ENCODE results near the gene PPP1R18.
"Not testable (repeated sequence)": the region's sequence is repeated elsewhere in the genome, so short reads cannot be mapped to it uniquely, and the experiment has no call there.

PPP1R18 gene, protein sequence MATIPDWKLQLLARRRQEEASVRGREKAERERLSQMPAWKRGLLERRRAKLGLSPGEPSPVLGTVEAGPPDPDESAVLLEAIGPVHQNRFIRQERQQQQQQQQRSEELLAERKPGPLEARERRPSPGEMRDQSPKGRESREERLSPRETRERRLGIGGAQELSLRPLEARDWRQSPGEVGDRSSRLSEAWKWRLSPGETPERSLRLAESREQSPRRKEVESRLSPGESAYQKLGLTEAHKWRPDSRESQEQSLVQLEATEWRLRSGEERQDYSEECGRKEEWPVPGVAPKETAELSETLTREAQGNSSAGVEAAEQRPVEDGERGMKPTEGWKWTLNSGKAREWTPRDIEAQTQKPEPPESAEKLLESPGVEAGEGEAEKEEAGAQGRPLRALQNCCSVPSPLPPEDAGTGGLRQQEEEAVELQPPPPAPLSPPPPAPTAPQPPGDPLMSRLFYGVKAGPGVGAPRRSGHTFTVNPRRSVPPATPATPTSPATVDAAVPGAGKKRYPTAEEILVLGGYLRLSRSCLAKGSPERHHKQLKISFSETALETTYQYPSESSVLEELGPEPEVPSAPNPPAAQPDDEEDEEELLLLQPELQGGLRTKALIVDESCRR

DNA sequence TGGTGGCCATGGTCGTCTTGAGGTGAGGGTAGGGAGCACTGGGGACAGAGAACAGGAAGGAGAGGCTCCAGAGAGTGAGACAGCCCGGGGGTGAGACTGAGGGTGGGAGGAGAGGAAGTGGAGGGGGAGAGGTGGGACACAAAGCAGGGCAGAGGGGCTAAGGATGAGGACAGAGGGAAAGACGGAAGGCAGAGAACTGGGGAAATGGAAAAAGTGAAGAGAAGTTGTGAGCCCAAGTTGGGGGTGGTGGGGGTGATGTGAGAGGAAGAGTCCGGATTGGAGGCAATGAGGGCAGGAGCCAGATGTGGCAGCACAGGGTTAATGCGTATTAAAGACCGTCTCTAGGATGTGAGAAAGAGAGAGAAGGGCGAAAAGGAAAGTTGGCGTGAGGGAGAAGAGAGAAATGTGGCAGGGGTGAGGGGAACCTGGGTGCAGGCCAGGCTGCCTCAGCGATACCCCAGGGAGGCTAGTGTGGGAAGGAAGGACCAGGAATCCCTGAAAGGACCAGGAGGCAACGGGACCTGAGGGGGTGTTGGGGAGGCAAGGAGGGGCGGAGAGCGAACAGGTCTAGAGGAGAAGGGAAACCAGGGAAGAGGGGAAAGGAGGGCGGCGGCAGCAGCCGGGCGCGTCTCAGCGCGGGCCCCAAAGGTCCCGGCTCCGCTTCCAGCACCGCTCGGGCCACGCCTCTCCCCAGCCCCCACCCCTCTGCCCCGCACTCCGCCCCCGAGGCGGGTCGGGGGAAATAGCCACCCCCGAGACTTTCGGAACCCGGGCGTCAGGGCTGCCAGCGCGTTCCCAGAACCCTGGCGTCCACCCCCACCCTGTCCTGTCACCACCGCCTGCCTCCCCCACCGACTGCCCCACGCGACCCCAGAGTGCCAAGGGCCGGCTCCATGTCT, at the start of gene PPP1R18:
Gene PPP1R18 (minus strand): TSS at position 637 of the 899 bp plus-strand sequence. CDS start 627 bp downstream, at position 10.
- DNase-seq (ENCODE audit: low read depth) = no peak

DNA sequence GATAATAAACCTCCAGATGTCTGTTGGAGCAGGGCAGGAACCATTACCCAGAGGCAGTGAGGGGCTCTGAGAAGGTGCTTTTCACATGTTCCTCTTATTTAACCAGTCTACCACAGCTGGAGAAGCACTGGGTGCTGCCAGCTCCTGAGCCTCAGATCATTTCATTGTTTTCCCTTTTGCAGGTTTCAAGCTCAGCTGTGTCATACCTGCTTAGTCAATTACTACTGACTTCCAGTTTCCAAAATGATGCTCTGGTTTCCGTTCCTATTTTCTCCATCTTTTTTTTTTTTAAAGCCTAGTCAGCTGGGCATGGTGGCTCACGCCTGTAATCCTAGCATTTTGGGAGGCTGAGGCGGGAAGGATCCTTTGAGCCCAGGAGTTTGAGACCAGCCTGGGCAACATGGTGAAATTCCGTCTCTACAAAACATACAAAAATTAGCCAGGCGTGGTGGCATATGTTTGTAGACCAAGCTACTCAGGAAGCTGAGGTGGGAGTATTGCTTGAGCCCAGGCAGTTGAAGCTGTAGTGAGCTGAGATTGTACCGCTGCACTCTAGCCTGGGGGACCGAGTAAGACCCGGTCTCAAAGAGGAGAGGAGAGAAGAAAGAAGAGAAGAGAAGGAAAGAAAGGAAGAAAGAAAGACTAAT, 49.3 kb upstream of the PPP1R18 start:
- DNase-seq (ENCODE audit: low read depth) = no peak

GRCh38 chr6:30732237-30732943, 45.9 kb upstream of the PPP1R18 start:
- DNase-seq (ENCODE audit: low read depth) = no peak

- DNase-seq (ENCODE audit: low read depth) = no peak
Measured at GRCh38 chr6:30730601-30731435, 44.4 kb upstream of the PPP1R18 start.

- no peak for DNase-seq (ENCODE audit: low read depth)
Measured at GRCh38 chr6:30727920-30728553, 41.6 kb upstream of the PPP1R18 start.

DNA sequence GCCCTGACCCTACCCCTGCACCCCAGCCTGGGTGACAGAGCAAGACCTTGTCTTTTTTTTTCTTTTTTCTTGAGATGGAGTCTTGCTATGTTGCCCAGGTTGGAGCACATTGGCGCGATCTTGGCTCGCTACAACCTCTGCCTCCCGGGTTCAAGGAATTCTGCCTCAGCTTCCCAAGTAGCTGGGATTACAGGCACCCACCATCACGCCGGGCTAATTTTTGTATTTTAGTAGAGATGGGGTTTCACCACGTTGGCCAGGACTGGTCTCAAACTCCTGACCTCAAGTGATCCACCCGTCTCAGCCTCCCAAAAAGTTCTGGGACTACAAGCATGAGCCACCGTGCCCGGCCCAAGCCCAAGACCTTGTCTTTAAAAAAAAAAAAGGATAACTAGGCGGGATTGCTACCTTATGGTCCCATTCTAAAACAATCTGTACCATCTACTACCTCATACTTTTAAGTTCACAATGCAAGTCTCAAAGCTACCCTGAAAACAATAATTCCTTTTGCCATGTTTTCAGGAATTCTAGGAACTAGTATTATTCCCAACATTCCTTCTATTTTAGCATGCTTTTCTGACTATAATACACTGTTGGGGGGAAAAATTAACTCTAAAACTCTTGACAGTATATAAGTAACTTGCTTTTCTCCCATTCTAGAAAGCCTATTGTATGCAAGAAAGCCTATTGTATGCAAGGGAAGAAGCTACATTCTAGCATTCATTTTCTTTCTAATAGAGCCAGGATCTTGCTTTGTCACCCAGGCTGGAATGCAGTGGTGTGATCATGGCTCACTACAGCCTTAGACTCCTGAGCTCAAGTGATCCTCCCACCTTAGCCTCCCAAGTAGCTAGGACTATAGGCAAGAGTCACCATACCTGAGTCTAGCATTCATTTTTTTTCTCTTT, 40.3 kb upstream of the PPP1R18 start:
- DNase-seq (ENCODE audit: low read depth) = no peak

DNA sequence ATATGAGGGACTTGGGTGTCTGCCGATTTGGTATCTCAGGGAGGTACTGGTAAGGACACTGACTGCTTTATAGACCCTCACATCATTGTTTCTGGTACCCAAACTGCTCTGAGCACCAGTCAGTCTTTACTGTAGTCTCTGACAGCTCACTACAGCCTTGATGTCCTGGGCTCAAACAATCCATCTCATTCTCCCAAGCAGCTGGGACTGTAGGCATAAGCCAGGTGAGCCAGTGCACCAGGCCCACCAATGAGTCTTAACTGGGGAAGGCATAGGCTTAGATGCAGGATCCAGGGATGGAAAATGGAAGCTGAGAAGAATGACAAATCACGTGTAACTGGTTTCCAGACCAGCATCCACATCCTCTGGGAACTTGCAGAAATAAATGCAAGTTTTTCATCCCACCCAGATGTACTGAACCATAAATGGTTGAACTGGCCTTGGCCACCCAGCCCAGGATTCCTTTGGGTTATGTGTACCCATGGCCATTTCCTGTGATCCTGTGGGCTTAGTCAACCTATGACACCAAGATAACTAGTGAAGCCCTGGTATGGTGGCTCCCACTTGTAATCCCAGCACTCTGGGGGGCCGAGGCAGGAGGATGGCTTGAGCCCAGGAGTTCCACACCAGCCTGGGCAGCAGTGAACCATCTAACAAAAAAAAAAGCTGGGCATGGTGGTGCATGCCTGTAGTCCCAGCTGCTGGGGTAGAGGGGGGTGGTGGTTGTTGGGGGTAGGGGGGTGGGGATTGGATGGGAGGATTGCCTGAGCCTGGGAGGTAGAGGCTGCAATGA, 39.5 kb upstream of the PPP1R18 start:
- no peak for DNase-seq (ENCODE audit: low read depth)

DNA sequence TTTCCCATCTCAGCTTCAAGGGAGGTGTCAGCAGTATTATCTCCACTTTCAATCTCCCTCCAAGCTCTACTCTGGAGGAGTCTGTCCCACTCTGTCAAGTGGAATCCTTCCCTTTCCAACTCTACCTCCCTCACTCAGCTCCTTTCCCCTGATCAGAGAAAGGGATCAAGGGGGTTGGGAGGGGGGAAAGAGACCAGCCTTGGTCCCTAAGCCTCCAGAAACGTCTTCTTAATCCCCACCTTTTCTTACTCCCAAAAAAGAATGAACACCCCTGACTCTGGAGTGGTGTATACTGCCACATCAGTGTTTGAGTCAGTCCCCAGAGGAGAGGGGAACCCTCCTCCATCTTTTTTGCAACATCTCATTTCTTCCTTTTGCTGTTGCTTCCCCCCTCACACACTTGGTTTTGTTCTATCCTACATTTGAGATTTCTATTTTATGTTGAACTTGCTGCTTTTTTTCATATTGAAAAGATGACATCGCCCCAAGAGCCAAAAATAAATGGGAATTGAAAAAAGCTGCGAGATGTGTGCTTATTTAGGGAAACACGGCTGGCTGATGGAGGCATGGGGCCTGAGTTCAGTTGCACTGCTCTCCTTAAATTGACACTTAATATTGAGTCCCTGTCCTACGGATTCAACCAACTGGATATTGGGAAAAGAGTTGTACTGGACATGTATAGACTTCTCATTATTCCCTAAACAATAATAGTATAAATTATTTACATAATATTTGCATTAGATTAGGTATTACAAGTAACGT, 38.6 kb upstream of the PPP1R18 start:
- no peak for DNase-seq (ENCODE audit: low read depth)

DNA sequence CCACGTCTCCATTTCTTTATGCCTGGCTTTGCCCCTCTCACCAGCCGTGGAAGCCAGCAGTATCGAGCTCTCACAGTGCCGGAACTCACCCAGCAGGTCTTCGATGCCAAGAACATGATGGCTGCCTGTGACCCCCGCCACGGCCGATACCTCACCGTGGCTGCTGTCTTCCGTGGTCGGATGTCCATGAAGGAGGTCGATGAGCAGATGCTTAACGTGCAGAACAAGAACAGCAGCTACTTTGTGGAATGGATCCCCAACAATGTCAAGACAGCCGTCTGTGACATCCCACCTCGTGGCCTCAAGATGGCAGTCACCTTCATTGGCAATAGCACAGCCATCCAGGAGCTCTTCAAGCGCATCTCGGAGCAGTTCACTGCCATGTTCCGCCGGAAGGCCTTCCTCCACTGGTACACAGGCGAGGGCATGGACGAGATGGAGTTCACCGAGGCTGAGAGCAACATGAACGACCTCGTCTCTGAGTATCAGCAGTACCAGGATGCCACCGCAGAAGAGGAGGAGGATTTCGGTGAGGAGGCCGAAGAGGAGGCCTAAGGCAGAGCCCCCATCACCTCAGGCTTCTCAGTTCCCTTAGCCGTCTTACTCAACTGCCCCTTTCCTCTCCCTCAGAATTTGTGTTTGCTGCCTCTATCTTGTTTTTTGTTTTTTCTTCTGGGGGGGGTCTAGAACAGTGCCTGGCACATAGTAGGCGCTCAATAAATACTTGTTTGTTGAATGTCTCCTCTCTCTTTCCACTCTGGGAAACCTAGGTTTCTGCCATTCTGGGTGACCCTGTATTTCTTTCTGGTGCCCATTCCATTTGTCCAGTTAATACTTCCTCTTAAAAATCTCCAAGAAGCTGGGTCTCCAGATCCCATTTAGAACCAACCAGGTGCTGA, 37.6 kb upstream of the PPP1R18 start:
- not testable (repeated sequence) for DNase-seq (ENCODE audit: low read depth)

DNA sequence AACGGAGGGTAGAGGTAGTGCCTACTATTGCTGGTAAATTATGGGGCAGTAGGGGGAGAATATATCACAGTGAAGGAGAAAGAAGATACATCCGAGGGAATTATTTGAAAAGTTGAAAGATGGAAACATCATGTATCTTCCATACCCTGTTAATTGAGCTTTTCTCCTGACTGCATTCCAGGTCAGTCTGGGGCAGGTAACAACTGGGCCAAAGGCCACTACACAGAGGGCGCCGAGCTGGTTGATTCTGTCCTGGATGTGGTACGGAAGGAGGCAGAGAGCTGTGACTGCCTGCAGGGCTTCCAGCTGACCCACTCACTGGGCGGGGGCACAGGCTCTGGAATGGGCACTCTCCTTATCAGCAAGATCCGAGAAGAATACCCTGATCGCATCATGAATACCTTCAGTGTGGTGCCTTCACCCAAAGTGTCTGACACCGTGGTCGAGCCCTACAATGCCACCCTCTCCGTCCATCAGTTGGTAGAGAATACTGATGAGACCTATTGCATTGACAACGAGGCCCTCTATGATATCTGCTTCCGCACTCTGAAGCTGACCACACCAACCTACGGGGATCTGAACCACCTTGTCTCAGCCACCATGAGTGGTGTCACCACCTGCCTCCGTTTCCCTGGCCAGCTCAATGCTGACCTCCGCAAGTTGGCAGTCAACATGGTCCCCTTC, 36.9 kb upstream of the PPP1R18 start:
- DNase-seq (ENCODE audit: low read depth) = not testable (repeated sequence)

DNA sequence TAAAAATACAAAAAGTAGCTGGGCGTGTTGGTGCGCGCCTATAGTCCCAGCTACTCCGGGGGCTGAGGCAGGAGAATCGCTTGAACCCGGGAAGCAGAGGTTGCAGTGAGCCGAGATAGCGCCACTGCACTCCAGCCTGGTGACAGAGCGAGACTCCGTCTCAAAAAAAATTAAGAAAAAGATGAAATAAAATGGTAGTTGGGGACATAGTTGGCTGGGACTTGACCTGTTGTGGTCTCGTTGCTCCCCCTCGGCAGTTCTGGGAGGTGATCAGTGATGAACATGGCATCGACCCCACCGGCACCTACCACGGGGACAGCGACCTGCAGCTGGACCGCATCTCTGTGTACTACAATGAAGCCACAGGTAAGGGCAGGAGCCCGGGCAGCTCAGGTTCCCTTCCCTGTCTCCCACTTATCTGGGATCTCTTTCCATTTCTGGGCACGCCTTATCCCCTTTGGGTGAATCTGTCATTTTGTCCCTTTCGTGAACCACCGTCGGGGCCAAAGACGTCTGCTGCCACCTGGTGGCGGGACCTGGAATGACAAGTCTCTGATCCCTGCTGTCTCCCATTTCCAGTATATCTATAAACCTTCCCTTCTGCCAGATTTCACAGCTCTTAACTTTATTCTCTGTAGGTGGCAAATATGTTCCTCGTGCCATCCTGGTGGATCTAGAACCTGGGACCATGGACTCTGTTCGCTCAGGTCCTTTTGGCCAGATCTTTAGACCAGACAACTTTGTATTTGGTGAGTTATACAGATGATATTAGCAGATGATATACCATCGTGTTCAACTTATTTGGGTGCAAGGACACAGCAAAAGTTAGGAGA, 36.1 kb upstream of the PPP1R18 start:
- DNase-seq (ENCODE audit: low read depth) = no peak

DNA sequence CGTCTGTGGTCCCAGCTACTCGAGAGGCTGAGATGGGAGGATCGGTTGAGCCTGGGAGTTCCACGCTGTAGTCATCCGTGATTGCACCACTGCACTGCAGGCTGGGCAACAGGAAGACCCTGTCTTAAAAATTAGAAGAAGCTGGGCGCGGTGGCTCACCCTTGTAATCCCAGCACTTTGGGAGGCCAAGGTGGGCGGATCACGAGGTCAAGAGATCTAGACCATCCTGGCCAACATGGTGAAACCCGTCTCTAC, 35.5 kb upstream of the PPP1R18 start:
- not testable (repeated sequence) for DNase-seq (ENCODE audit: low read depth)

DNA sequence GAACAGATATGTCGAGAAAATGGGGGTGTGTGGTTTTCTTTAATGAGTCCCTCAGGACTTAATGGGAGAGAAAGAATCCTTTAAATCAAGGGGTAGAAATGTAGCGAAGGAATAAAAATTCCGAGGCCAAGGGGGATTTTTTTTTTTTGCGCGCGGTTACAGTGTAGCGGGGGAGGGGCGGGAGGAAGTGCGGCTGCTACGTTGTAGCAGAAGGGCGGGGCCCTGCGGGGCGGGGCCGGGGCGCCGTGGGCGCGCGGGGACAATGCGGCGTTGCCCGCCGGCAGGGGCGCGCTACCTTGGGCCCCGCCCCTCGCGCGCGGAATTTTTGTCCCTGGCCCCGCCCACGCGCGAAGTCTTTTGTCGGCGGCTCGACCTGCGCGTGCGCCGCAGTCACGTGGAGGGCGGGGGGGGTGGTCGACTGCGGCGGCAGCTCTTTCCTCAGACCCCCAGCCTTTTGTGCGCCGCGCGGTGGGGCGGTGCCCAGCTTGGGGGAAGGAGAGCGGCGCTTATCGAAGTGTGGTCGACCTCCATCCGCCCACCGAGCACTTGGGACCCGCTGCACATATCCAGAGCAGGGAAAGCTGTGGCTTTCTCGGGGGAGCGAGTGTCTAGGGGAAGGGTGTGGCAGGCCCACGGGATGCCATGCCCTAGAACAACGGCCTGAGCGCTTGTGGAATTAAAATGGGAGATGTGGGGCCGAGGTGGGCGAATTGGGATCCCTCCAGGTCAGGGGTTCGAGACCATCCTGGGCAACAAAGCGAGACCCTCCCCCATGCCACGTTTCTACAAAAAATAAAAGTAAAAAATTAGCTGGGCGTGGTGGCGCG, 35.0 kb upstream of the PPP1R18 start:
- DNase-seq (ENCODE audit: low read depth) = no peak

GRCh38 chr6:30720738-30721197, 34.3 kb upstream of the PPP1R18 start:
- no peak for DNase-seq (ENCODE audit: low read depth)
